Colonic mucosa (tissue), 4 donors: ENCODE results near the gene RNF213. TPM values are rescaled to one million over a fixed set of nuclear protein-coding genes. Genes with fewer than 3 reads are reported as not detected.

Source experiments
- DNase-seq: peaks from one replicate; pipeline ENCODE4 v3.0.0-alpha.2; 2020
- H3K27ac ChIP-seq: fragments of 200-600 bp; one replicate; pipeline ENCODE4 v1.8.0; 2021
- H3K27me3 ChIP-seq: fragments of 200-600 bp; one replicate; pipeline ENCODE4 v1.8.0; 2021
- H3K36me3 ChIP-seq: fragments of 200-600 bp; one replicate; pipeline ENCODE4 v1.8.0; 2021
- H3K4me1 ChIP-seq: fragments of 200-600 bp; one replicate; pipeline ENCODE4 v1.8.0; 2021; ENCODE audit warnings: mild to moderate bottlenecking
- H3K4me3 ChIP-seq: fragments of 200-600 bp; one replicate; pipeline ENCODE4 v1.8.0; 2021
- H3K9ac ChIP-seq, 2 donors: one replicate each; pipeline ENCODE4 v1.7.0; 2013; ENCODE audit warnings: control low read depth in 2 of 2, low read depth in 2 of 2, low read length in 2 of 2
- H3K9me3 ChIP-seq: fragments of 200-600 bp; one replicate; pipeline ENCODE4 v1.8.0; 2021
- CTCF ChIP-seq: fragments of 200-600 bp; IDR thresholded peaks from one replicate; pipeline ENCODE4 v1.8.0; 2022; ENCODE audit warnings: antibody characterized with exemption, mild to moderate bottlenecking
- intact Hi-C: fragments of 100-400 bp; cut with DNase I; formaldehyde crosslinking; loops from one replicate; pipeline ENCODE4 v1.14.1; 2022
- total RNA-seq, 2 donors: library from RNA; stranded (reverse); fragmentation: NEBNext Ultra II Directional in 1 of 2; extraction: Animal tissue kit (Norgen Biotek cat#: 25700) in 1 of 2; gene quantifications; one replicate each; pipeline ENCODE4 v1.2.1, GENCODE V29; 2021
- donor health status: healthy.
- donor health status: DM: no; HTN: no; CAD: no.
- donor health status: DM: no; HTN: no; CAD: no.

Gene RNF213
- total RNA-seq, 2 donors from 2014 or later = 80.8 to 101 TPM

GRCh38 chr17:80429356-80430275, 169.0 kb downstream of the RNF213 start:
- no peaks in the 10 kb centered on the region for H3K36me3 ChIP-seq
- H3K4me1 ChIP-seq = no peaks in the 10 kb centered on the region
- no peaks in the 10 kb centered on the region for H3K27me3 ChIP-seq
- H3K27ac ChIP-seq = no peak overlapping the region
- no peak for DNase-seq
- no peak overlapping the region for H3K4me3 ChIP-seq
- no peaks in the 10 kb centered on the region for H3K9me3 ChIP-seq
- H3K9ac ChIP-seq = no peak overlapping the region
- no peak for TF ChIP-seq CTCF
- intact Hi-C loops = loop anchor here (2.0 to 10.0 kb wide), 3 partner anchors 148 to 675 kb away; no protein-coding TSS in a partner anchor

DNA sequence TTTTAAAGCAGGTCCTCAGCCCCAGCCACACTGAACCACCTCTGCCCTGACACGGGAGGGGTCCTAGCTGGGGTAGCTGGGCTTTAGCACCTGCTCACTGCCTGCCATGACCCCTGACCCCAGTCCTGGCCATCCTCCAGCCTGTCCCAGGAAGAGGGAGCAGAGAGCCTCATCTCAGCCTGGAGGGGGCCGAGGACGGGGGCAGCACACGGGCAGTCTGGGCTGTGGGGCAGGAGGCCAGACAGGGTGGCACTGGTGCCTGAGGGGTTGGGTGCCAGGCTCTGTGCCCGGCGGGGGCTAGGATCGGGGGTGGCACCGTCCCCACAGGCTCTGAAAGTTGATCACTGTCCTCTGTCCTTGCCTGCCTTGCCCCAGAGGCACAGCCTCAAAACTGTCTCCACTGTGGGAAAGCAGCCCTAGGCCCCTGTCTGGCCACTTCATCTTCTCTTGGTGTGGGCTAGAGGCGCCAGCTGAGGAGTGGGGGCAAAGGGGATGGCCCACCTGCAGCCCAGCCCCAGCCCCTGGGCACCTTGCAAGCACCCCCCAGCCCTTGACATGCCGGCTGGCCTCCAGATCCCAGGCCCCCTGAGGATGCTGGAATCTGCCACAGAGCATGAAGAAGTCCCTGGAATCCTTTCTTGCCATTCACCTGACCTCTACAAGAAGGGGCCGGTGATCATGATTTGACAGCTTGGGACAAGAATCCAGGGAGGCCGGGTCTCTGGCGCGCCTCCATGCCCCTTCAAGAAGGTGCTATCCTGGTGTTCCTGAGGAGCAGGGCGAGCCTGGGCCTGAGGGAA, 170.0 kb downstream of the RNF213 start:
- no peaks in the 10 kb centered on the region for H3K9me3 ChIP-seq
- intact Hi-C loops = no loop called here
- DNase-seq = no peak

DNA sequence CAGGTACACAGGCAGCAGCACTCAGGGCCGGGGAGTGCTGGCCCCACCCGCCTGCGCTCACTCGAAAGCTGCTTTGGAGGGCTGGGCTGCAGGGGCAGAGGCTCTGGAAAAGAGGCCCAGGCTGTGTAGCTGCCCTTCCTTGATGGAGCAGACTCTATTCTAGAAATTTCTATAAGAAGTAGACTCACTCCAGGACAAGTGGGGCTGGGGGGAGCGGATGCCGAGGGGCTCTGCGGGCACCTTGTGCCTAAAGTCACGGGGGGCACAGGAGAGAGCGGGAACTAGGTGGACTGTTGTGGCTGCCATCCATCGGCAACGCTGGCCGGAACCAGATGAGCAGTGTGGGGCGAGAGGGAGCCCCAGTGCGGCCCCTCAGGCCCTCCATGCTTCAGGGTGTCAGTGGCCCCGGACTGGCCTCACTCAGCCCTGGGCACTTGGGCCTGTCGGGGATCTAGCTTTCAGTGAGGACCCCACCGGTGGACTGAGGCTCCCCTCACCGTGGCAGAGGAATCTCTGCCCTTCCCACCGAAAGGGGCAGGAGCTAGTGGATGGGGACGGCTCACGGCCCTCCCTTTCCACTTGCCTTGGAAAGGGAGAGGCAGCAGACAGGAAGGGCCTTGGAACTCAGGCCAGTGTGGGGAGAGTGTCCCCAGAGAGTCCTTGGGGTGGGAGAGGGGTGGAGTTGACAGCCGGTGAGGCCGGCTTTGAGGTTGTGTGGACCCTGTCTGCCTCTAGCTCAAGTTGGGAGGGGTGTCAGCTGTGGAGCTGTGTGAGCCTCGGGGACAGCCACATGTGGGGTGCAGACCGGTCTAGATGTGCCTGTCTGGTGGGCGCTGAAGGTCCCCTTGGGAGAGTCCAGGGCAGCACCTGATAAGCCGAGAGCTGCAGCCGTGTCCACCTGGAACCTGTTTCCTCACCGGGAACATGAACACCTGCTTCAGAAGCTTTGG, 170.9 kb downstream of the RNF213 start:
- H3K9ac ChIP-seq = no peak overlapping the region
- no peak for TF ChIP-seq CTCF
- intact Hi-C loops = no loop called here
- no peak for DNase-seq
- H3K36me3 ChIP-seq = no peaks in the 10 kb centered on the region
- H3K4me3 ChIP-seq = no peak overlapping the region
- no peaks in the 10 kb centered on the region for H3K9me3 ChIP-seq
- no peak overlapping the region for H3K27ac ChIP-seq
- no peaks in the 10 kb centered on the region for H3K4me1 ChIP-seq
- no peaks in the 10 kb centered on the region for H3K27me3 ChIP-seq

More for the DNA sequence above, 170.0 kb downstream of the RNF213 start:
- no peak overlapping the region for H3K4me3 ChIP-seq
- H3K27ac ChIP-seq = no peak overlapping the region
- H3K9ac ChIP-seq = no peak overlapping the region
- H3K27me3 ChIP-seq = no peaks in the 10 kb centered on the region
- H3K36me3 ChIP-seq = no peaks in the 10 kb centered on the region
- H3K4me1 ChIP-seq = no peaks in the 10 kb centered on the region
- TF ChIP-seq CTCF = no peak

DNA sequence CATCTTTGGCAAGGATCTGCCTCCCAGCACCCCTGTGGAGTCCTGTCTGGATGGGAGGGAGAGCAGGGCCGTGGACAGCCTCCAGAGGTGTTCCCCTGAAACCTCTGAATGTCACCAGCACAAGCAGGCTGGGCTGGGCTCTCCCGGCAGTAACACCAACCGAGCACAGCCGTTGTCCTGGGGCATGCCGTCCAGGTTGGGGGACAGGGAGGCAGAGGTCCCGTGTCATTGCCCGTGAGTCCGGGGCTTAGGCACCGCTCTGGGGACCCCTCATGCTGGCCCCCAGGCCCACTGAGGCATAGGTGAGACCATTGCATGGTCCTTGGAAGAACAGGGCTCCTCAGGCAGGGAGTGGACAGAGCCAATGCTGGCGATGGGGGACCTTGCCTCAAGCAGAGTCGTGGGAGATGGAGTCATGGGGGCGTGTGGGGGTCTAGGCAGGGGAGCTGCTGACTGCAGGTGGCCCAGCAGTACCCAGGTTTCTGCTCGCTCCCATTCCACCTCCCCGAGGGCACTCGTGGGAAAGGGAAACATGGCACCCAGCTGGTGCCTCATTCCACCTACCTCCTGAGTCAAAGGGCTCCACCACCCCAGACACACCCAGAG, 171.8 kb downstream of the RNF213 start:
- Histone ChIP-seq H3K9ac (no peak overlapping the region), H3K4me3 (no peak overlapping the region), H3K4me1 (no peaks in the 10 kb centered on the region), H3K27ac (no peak overlapping the region), H3K27me3 (no peaks in the 10 kb centered on the region), H3K36me3 (no peaks in the 10 kb centered on the region), H3K9me3 (no peaks in the 10 kb centered on the region)
- no peak for TF ChIP-seq CTCF
- no peak for DNase-seq
- intact Hi-C loops = no loop called here
